ENCODE data around the gene SNX9.

Gene SNX9

GRCh38 chr6:157838718-157839430 lies 15.8 kb downstream of the SNX9 start:
- no peak for TF ChIP-seq RAD21 (IDR thresholded peaks at IDR 0.05; ENCODE audit: low read depth)
- no peak for TF ChIP-seq FOXM1 (IDR thresholded peaks at IDR 0.05; ENCODE audit: borderline replicate concordance, low read depth)
- no peak for TF ChIP-seq CREB1 (IDR thresholded peaks at IDR 0.05; ENCODE audit: low read depth)
- TF ChIP-seq NFIC (IDR thresholded peaks at IDR 0.05) = no peak
- no peak for TF ChIP-seq TAF1 (IDR thresholded peaks at IDR 0.05; ENCODE audit: low read depth)
- TF ChIP-seq USF1 (IDR thresholded peaks at IDR 0.05) = no peak
- TF ChIP-seq EP300 (IDR thresholded peaks at IDR 0.05; ENCODE audit: borderline replicate concordance) = no peak
- no peak for TF ChIP-seq TEAD4 (IDR thresholded peaks at IDR 0.05)
- TF ChIP-seq CEBPB (IDR thresholded peaks at IDR 0.05) = no peak
- no peak for TF ChIP-seq YY1 (IDR thresholded peaks at IDR 0.05; ENCODE audit: low read depth)
- no peak for TF ChIP-seq TCF12 (IDR thresholded peaks at IDR 0.05; ENCODE audit: low read depth)
- TF ChIP-seq ZBTB7A (IDR thresholded peaks at IDR 0.05; ENCODE audit: low read depth) = no peak

- TF ChIP-seq EP300 (IDR thresholded peaks at IDR 0.05; ENCODE audit: borderline replicate concordance) (no peak), RAD21 (IDR thresholded peaks at IDR 0.05; ENCODE audit: low read depth) (no peak), TAF1 (IDR thresholded peaks at IDR 0.05; ENCODE audit: low read depth) (no peak), REST (IDR thresholded peaks at IDR 0.05; ENCODE audit: low read depth) (no peak), MAX (IDR thresholded peaks at IDR 0.05) (no peak), YY1 (IDR thresholded peaks at IDR 0.05; ENCODE audit: low read depth) (no peak), EGR1 (IDR thresholded peaks at IDR 0.05) (no peak)
These were observed 16.6 kb downstream of the SNX9 start for GRCh38 chr6:157839606-157840005.

GRCh38 chr6:157840261-157840660 lies 17.2 kb downstream of the SNX9 start:
- TF ChIP-seq EGR1 (IDR thresholded peaks at IDR 0.05) (no peak), USF1 (IDR thresholded peaks at IDR 0.05) (no peak), TCF12 (IDR thresholded peaks at IDR 0.05; ENCODE audit: low read depth) (no peak), YY1 (IDR thresholded peaks at IDR 0.05; ENCODE audit: low read depth) (no peak), ZBTB7A (IDR thresholded peaks at IDR 0.05; ENCODE audit: low read depth) (no peak), CREB1 (IDR thresholded peaks at IDR 0.05; ENCODE audit: low read depth) (no peak), FOXM1 (IDR thresholded peaks at IDR 0.05; ENCODE audit: borderline replicate concordance, low read depth) (no peak), NFIC (IDR thresholded peaks at IDR 0.05) (no peak), TAF1 (IDR thresholded peaks at IDR 0.05; ENCODE audit: low read depth) (no peak), REST (IDR thresholded peaks at IDR 0.05; ENCODE audit: low read depth) (no peak), MAX (IDR thresholded peaks at IDR 0.05) (no peak), TEAD4 (IDR thresholded peaks at IDR 0.05) (no peak)

GRCh38 chr6:157840776-157841175 lies 17.7 kb downstream of the SNX9 start:
- TF ChIP-seq MAX (IDR thresholded peaks at IDR 0.05) (no peak), CREB1 (IDR thresholded peaks at IDR 0.05; ENCODE audit: low read depth) (no peak), RAD21 (IDR thresholded peaks at IDR 0.05; ENCODE audit: low read depth) (no peak), ZBTB7A (IDR thresholded peaks at IDR 0.05; ENCODE audit: low read depth) (no peak), TAF1 (IDR thresholded peaks at IDR 0.05; ENCODE audit: low read depth) (no peak), CEBPB (IDR thresholded peaks at IDR 0.05) (no peak), NFIC (IDR thresholded peaks at IDR 0.05) (no peak), REST (IDR thresholded peaks at IDR 0.05; ENCODE audit: low read depth) (no peak)

Measured in Ishikawa (cell line).